IMR-90 (cell line): Measurements from ENCODE around the gene CDH2. TPM values are rescaled to one million over a fixed set of nuclear protein-coding genes. Genes with fewer than 3 reads are reported as not detected.
A peak's percentile ranks its signal among the peaks of the same experiment; 100 is the strongest.

Experiments used
- ATAC-seq: fragments of 200-7000 bp; cut with Tn5 transposase; 2 replicates; pipeline ENCODE4 v1.9.1; 2020; ENCODE audit warnings: low read depth, mild to moderate bottlenecking, moderate library complexity
- BruUV-seq: library from RNA; stranded (reverse); fragments of 400-500 nt; replicated peaks from 2 replicates; lab custom pipeline; 2021; lab: Mats Ljungman, UMichigan
- CTCF ChIA-PET: fragments of 300-600 bp; formaldehyde crosslinking; extraction: SDS; loops from one replicate; lab custom pipeline; 2021; ENCODE audit warnings: antibody characterized with exemption; lab: Yijun Ruan, JAX
- POLR2A ChIA-PET: fragments of 300-600 bp; sonication (Branson Sonifier 250); formaldehyde crosslinking; loops from one replicate; lab custom pipeline; 2022; ENCODE audit warnings: antibody characterized with exemption; ENCODE audit not compliant: unreplicated experiment; lab: Charles Lee
- DNase-seq: peaks from one replicate; pipeline ENCODE4 v3.0.0; 2013
- H2AFZ ChIP-seq: replicated peaks from 2 replicates; pipeline ENCODE3; 2013; ENCODE audit warnings: low read length, mild to moderate bottlenecking; ENCODE audit not compliant: poor library complexity
- H2AK5ac ChIP-seq: 2 replicates; pipeline ENCODE4 v1.6.1; 2013; ENCODE audit warnings: low read depth, low read length, inconsistent platforms
- H2AK9ac ChIP-seq: replicated peaks from 2 replicates; pipeline ENCODE3; 2013; ENCODE audit warnings: mild to moderate bottlenecking, low read depth, low read length, moderate library complexity; ENCODE audit not compliant: poor library complexity
- H2BK120ac ChIP-seq: 2 replicates; pipeline ENCODE4 v1.6.1; 2013; ENCODE audit warnings: low read depth, low read length, inconsistent platforms
- H2BK15ac ChIP-seq: 3 replicates; pipeline ENCODE4 v1.6.1; 2013; ENCODE audit warnings: low read depth, low read length, inconsistent platforms
- H2BK20ac ChIP-seq: 2 replicates; pipeline ENCODE4 v1.6.1; 2013; ENCODE audit warnings: low read depth, mild to moderate bottlenecking, inconsistent platforms, low read length, moderate library complexity
- H2BK5ac ChIP-seq: 2 replicates; pipeline ENCODE4 v1.6.1; 2013; ENCODE audit warnings: mild to moderate bottlenecking, low read depth, low read length, inconsistent platforms; ENCODE audit not compliant: poor library complexity, severe bottlenecking
- H3K14ac ChIP-seq: replicated peaks from 2 replicates; pipeline ENCODE4 v1.6.1; 2013; ENCODE audit warnings: low read depth, low read length, inconsistent platforms
- H3K18ac ChIP-seq: 2 replicates; pipeline ENCODE4 v1.6.1; 2013; ENCODE audit warnings: low read depth, low read length, control low read depth
- H3K23ac ChIP-seq: 2 replicates; pipeline ENCODE4 v1.6.1; 2013; ENCODE audit warnings: low read depth, low read length, inconsistent platforms
- H3K27ac ChIP-seq: 2 replicates; pipeline ENCODE4 v1.5.1; 2013; ENCODE audit warnings: mild to moderate bottlenecking, control low read depth, low read length; ENCODE audit not compliant: insufficient read depth
- H3K27me3 ChIP-seq: 2 replicates; pipeline ENCODE4 v1.6.1; 2013; ENCODE audit warnings: low read length; ENCODE audit not compliant: control insufficient read depth, insufficient read depth
- H3K36me3 ChIP-seq: 2 replicates; pipeline ENCODE4 v1.6.1; 2013; ENCODE audit warnings: low read length, mixed read lengths; ENCODE audit not compliant: control insufficient read depth, insufficient read depth
- H3K4ac ChIP-seq: 2 replicates; pipeline ENCODE4 v1.6.1; 2013; ENCODE audit warnings: low read depth, low read length, inconsistent platforms
- H3K4me1 ChIP-seq: 2 replicates; pipeline ENCODE4 v1.6.1; 2013; ENCODE audit warnings: low read length, mixed read lengths; ENCODE audit not compliant: control insufficient read depth, insufficient read depth
- H3K4me2 ChIP-seq: 2 replicates; pipeline ENCODE4 v1.6.1; 2013; ENCODE audit warnings: low read depth, mild to moderate bottlenecking, control low read depth, low read length, moderate library complexity
- H3K4me3 ChIP-seq: 2 replicates; pipeline ENCODE4 v1.5.1; 2013; ENCODE audit warnings: low read depth, mild to moderate bottlenecking, control low read depth, low read length, moderate library complexity; ENCODE audit not compliant: insufficient read depth
- H3K56ac ChIP-seq: 2 replicates; pipeline ENCODE4 v1.6.1; 2013; ENCODE audit warnings: low read length, inconsistent platforms; ENCODE audit not compliant: insufficient read depth; ENCODE audit errors: extremely low read depth
- H3K79me1 ChIP-seq, 2 experiments: 2 replicates each; pipeline ENCODE4 v1.6.1; 2013; ENCODE audit warnings: low read length in 2 of 2, inconsistent platforms in 1 of 2, low read depth in 1 of 2
- H3K9ac ChIP-seq: 2 replicates; pipeline ENCODE4 v1.6.1; 2013; ENCODE audit warnings: low read depth, low read length, control low read depth
- H3K9me1 ChIP-seq: 2 replicates; pipeline ENCODE4 v1.6.1; 2013; ENCODE audit warnings: low read length, inconsistent platforms; ENCODE audit not compliant: insufficient read depth
- H3K9me3 ChIP-seq: 2 replicates; pipeline ENCODE4 v1.6.1; 2013; ENCODE audit warnings: low read length; ENCODE audit not compliant: control insufficient read depth, insufficient read depth
- H4K20me1 ChIP-seq: 2 replicates; pipeline ENCODE4 v1.6.1; 2013; ENCODE audit warnings: low read length, inconsistent platforms; ENCODE audit not compliant: insufficient read depth
- H4K5ac ChIP-seq: 2 replicates; pipeline ENCODE4 v1.6.1; 2013; ENCODE audit warnings: mild to moderate bottlenecking, low read depth, low read length, control low read depth
- H4K8ac ChIP-seq, 2 experiments: 2 replicates each; pipeline ENCODE4 v1.6.1; 2013; ENCODE audit warnings: low read depth in 2 of 2, low read length in 2 of 2, control low read depth in 1 of 2, inconsistent platforms in 1 of 2
- H4K91ac ChIP-seq: 2 replicates; pipeline ENCODE4 v1.6.1; 2013; ENCODE audit warnings: low read depth, low read length, inconsistent platforms; ENCODE audit not compliant: insufficient read depth
- MXI1 ChIP-seq: IDR thresholded peaks from 2 replicates; pipeline ENCODE4 v1.6.1; 2012; ENCODE audit warnings: low read depth, mild to moderate bottlenecking, low read length, moderate library complexity, borderline replicate concordance
- POLR2A ChIP-seq: IDR thresholded peaks from 2 replicates; pipeline ENCODE4 v1.6.1; 2012; ENCODE audit warnings: mild to moderate bottlenecking, low read depth, low read length
- WGBS, 2 experiments: methylation state at CpG; one replicate each; pipeline versions ENCODE4 v1.1.5 to v1.1.7; 2013; ENCODE audit warnings: missing lambda C conversion rate in 2 of 2; ENCODE audit not compliant: insufficient read length in 1 of 2; ENCODE audit errors: extremely low coverage in 2 of 2; 5-methylcytosine and 5-hydroxymethylcytosine counted together
- dilution Hi-C: fragments of 300-500 bp; cut with HindIII; formaldehyde crosslinking; loops from one replicate; pipeline ENCODE4 v1.14.3; 2018; ENCODE audit warnings: low sequenced_read_pairs; ENCODE audit not compliant: unreplicated experiment
- in situ Hi-C: fragments of 300-500 bp; cut with MboI; formaldehyde crosslinking; loops from 3 replicates; pipeline ENCODE4 v1.14.3; 2019; ENCODE audit warnings: low sequenced_read_pairs, inconsistent platforms, mixed read lengths
- intact Hi-C: fragments of 100-400 bp; cut with micrococcal nuclease; formaldehyde crosslinking; loops from 2 replicates; pipeline ENCODE4 v1.10.0; 2022
- polyA plus RNA-seq, 3 experiments: library from polyadenylated mRNA; depleted of rRNA; stranded (reverse); fragments of >200 nt; gene quantifications; 2 replicates each; pipeline ENCODE4 v1.2.3, GENCODE V29; 2012; ENCODE audit warnings: low replicate concordance in 1 of 3
- total RNA-seq: library from RNA; depleted of rRNA; stranded (reverse); fragments of >200 nt; gene quantifications from 2 replicates; pipeline ENCODE4 v1.2.3, GENCODE V29; 2012

CDH2 gene
- total and polyA plus RNA-seq, 2 of the 4 experiments (the other 2 are of a cell fraction): 55.6 to 111 TPM

DNA sequence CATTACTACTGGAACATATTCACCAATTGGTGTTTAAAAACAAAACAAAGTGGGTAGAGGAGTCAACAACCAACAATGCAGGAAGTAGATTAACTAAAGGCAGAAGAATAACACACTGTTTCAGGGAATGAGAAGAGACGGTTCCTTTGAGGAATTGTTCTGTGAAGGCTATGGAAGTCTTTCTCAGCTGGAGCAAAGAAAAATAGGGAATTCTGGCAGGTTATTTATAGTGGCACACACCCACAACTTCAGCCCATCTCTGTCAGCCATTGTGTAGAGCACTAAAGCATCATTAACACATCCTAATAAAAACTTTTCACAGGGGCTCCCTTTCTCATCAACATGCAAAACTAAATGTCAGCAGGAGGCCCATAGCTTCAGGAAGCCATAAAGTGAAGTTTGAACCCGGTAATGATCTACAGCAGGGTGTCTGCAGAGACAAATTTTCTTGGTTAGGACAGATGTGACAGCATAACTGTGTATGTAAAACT lies 113.6 kb downstream of the CDH2 start:
- peak overlapping the region; percentile 73; the same call in 2 of the 3 replicates for H2BK15ac ChIP-seq
- DNase-seq (peak; percentile 48), ATAC-seq (peak; percentile 45)
- peak overlapping the region; percentile 5 to 50; a peak in 3 of 4 replicates for H4K8ac ChIP-seq
- H2AK9ac ChIP-seq: no peak overlapping the region
- peak overlapping the region; percentile 90; the same call in 1 of the 2 replicates for H3K18ac ChIP-seq
- peaks cover 17% of the 10 kb centered on the region for H3K9me1 ChIP-seq
- peak overlapping the region; percentile 74 for H3K23ac ChIP-seq
- peak overlapping the region; percentile 89 for H2BK20ac ChIP-seq
- no peak overlapping the region for H3K4me3 ChIP-seq
- H3K4me1 ChIP-seq: peaks cover 16% of the 10 kb centered on the region
- peak overlapping the region; percentile 88 for H2BK120ac ChIP-seq
- H3K14ac ChIP-seq: peak overlapping the region; percentile 80
- in situ Hi-C loops: no loop called here
- H3K27me3 ChIP-seq: no peaks in the 10 kb centered on the region
- peak overlapping the region; percentile 76 for H3K4ac ChIP-seq
- intact Hi-C loops: no loop called here
- no peaks in the 10 kb centered on the region for H3K9me3 ChIP-seq
- POLR2A ChIA-PET: no interaction called here
- H3K9ac ChIP-seq: no peak overlapping the region
- dilution Hi-C loops: no loop called here
- CTCF ChIA-PET: no interaction called here
- peak overlapping the region; percentile 61; the same call in 1 of the 2 replicates for H3K56ac ChIP-seq
- H3K27ac ChIP-seq: no peak overlapping the region
- no CpG with 5 or more reads among the region's 2 CpGs for WGBS, 2 experiments
- no peaks in the 10 kb centered on the region for H3K36me3 ChIP-seq
- no TSS peak for BruUV-seq
- peak overlapping the region; percentile 38; the same call in 1 of the 2 replicates for H3K4me2 ChIP-seq
- H2AK5ac ChIP-seq: peak overlapping the region; percentile 78; the same call in 1 of the 2 replicates
- peak overlapping the region; percentile 99 for H2BK5ac ChIP-seq
- H4K20me1 ChIP-seq: no peaks in the 10 kb centered on the region
- TF ChIP-seq POLR2A (0 out of 2 replicates have a peak, but pooled peaks have one; percentile 23), MXI1 (no peak)
- H3K79me1 ChIP-seq: peaks cover 21 to 44% of the 10 kb centered on the region in 2 experiments
- H4K5ac ChIP-seq: peak overlapping the region; percentile 65; the same call in 1 of the 2 replicates
- peak overlapping the region; percentile 77; the same call in 1 of the 2 replicates for H4K91ac ChIP-seq
- peak overlapping the region; percentile 44 for H2AFZ ChIP-seq
